ENCODE measurements around the gene OFD1. TPM values are rescaled to one million over a fixed set of nuclear protein-coding genes. Genes with fewer than 3 reads are reported as not detected.
A peak's percentile ranks its signal among the peaks of the same experiment; 100 is the strongest.

The OFD1 gene
- total RNA-seq, 1 donor from 2014 or later, result 46.6 TPM

- no peak for DNase-seq (ENCODE audit: low spot score)
- peak; percentile 58 for ATAC-seq
- intact Hi-C loops (cut with DNase I), result no loop called here
Observed at GRCh38 chrX:13747836-13748235, 13.3 kb downstream of the OFD1 start.

GRCh38 chrX:13748486-13748885 lies 13.9 kb downstream of the OFD1 start:
- DNase-seq (ENCODE audit: low spot score) (no peak), ATAC-seq (no peak)
- intact Hi-C loops (cut with DNase I), result no loop called here

- DNase-seq (ENCODE audit: low spot score) (no peak), ATAC-seq (peak; percentile 42)
- intact Hi-C loops (cut with DNase I), result no loop called here
Observed at GRCh38 chrX:13750204-13750603, 15.7 kb downstream of the OFD1 start.

- ATAC-seq (no peak), DNase-seq (ENCODE audit: low spot score) (no peak)
- intact Hi-C loops (cut with DNase I), result no loop called here
Observed at GRCh38 chrX:13750812-13751211, 16.3 kb downstream of the OFD1 start.

- intact Hi-C loops (cut with DNase I), result no loop called here
- ATAC-seq (no peak), DNase-seq (ENCODE audit: low spot score) (no peak)
Observed at GRCh38 chrX:13752141-13752540, 17.6 kb downstream of the OFD1 start.

- DNase-seq (ENCODE audit: low spot score), result no peak
- intact Hi-C loops (cut with DNase I), result no loop called here
- ATAC-seq, result no peak
Observed at GRCh38 chrX:13752646-13753045, 18.1 kb downstream of the OFD1 start.

GRCh38 chrX:13754765-13755164 lies 20.2 kb downstream of the OFD1 start:
- DNase-seq (ENCODE audit: low spot score) (no peak), ATAC-seq (no peak)
- intact Hi-C loops (cut with DNase I), result no loop called here

- DNase-seq (ENCODE audit: low spot score), result no peak
- ATAC-seq, result no peak
- intact Hi-C loops (cut with DNase I), result no loop called here
Observed at GRCh38 chrX:13755254-13755653, 20.7 kb downstream of the OFD1 start.

GRCh38 chrX:13756381-13756780 lies 21.8 kb downstream of the OFD1 start:
- intact Hi-C loops (cut with DNase I), result no loop called here
- no peak for DNase-seq (ENCODE audit: low spot score)
- no peak for ATAC-seq

- intact Hi-C loops (cut with DNase I), result no loop called here
- ATAC-seq (no peak), DNase-seq (ENCODE audit: low spot score) (no peak)
Observed at GRCh38 chrX:13759152-13759718, 24.7 kb downstream of the OFD1 start.

GRCh38 chrX:13760426-13760825 lies 25.9 kb downstream of the OFD1 start:
- no peak for ATAC-seq
- DNase-seq (ENCODE audit: low spot score), result no peak
- intact Hi-C loops (cut with DNase I), result no loop called here

GRCh38 chrX:13761606-13762414 lies 27.3 kb downstream of the OFD1 start:
- DNase-seq (ENCODE audit: low spot score) (no peak), ATAC-seq (no peak)
- intact Hi-C loops (cut with DNase I), result no loop called here

- DNase-seq (ENCODE audit: low spot score) (no peak), ATAC-seq (peak; percentile 60)
- intact Hi-C loops (cut with DNase I), result no loop called here
Observed at GRCh38 chrX:13763489-13763888, 28.9 kb downstream of the OFD1 start.

GRCh38 chrX:13764281-13764680 lies 29.7 kb downstream of the OFD1 start:
- ATAC-seq (peak; percentile 72), DNase-seq (ENCODE audit: low spot score) (no peak)
- intact Hi-C loops (cut with DNase I), result no loop called here

- peak; percentile 64 for ATAC-seq
- intact Hi-C loops (cut with DNase I), result no loop called here
- no peak for DNase-seq (ENCODE audit: low spot score)
Observed at GRCh38 chrX:13764765-13765164, 30.2 kb downstream of the OFD1 start.

- DNase-seq (ENCODE audit: low spot score), result no peak
- no peak for ATAC-seq
- intact Hi-C loops (cut with DNase I), result no loop called here
Observed at GRCh38 chrX:13768939-13769338, 34.4 kb downstream of the OFD1 start.

- intact Hi-C loops (cut with DNase I), result no loop called here
- ATAC-seq, result no peak
- no peak for DNase-seq (ENCODE audit: low spot score)
Observed at GRCh38 chrX:13770013-13770535, 35.5 kb downstream of the OFD1 start.

- intact Hi-C loops (cut with DNase I), result no loop called here
- DNase-seq (ENCODE audit: low spot score) (no peak), ATAC-seq (no peak)
Observed at GRCh38 chrX:13774696-13775095, 40.1 kb downstream of the OFD1 start.

GRCh38 chrX:13775837-13776236 lies 41.3 kb downstream of the OFD1 start:
- ATAC-seq (no peak), DNase-seq (ENCODE audit: low spot score) (no peak)
- intact Hi-C loops (cut with DNase I), result no loop called here

GRCh38 chrX:13776387-13776786 lies 41.8 kb downstream of the OFD1 start:
- DNase-seq (ENCODE audit: low spot score) (no peak), ATAC-seq (no peak)
- intact Hi-C loops (cut with DNase I), result no loop called here

GRCh38 chrX:13778916-13779315 lies 44.4 kb downstream of the OFD1 start:
- DNase-seq (ENCODE audit: low spot score) (no peak), ATAC-seq (no peak)
- intact Hi-C loops (cut with DNase I), result no loop called here

Measured in sciatic nerve (tissue), 2 donors.